Fibroblast of mammary gland (primary cell): Measurements from ENCODE around the gene BBLN.

Source experiments
- DNase-seq: peaks from one replicate; pipeline ENCODE4 v3.0.0-alpha.2; 2010; ENCODE audit warnings: low read depth
- H3K4me3 ChIP-seq: 2 replicates; pipeline ENCODE4 v1.5.1; 2011; ENCODE audit warnings: low read depth, mild to moderate bottlenecking, low read length, moderate library complexity; ENCODE audit not compliant: control insufficient read depth
- TF ChIP-seq, protein P1 (sequence below): conservative IDR thresholded peaks from 2 replicates; pipeline ENCODE4 v1.5.1; 2011; ENCODE audit warnings: low read depth, low read length, inconsistent platforms; ENCODE audit not compliant: control insufficient read depth, insufficient read depth

BBLN gene

GRCh38 chr9:128136816-128137793 is 23.0 kb upstream of the BBLN start:
- no peak overlapping the region for H3K4me3 ChIP-seq
- DNase-seq, result peak; percentile 85
- TF ChIP-seq, protein P1, sequence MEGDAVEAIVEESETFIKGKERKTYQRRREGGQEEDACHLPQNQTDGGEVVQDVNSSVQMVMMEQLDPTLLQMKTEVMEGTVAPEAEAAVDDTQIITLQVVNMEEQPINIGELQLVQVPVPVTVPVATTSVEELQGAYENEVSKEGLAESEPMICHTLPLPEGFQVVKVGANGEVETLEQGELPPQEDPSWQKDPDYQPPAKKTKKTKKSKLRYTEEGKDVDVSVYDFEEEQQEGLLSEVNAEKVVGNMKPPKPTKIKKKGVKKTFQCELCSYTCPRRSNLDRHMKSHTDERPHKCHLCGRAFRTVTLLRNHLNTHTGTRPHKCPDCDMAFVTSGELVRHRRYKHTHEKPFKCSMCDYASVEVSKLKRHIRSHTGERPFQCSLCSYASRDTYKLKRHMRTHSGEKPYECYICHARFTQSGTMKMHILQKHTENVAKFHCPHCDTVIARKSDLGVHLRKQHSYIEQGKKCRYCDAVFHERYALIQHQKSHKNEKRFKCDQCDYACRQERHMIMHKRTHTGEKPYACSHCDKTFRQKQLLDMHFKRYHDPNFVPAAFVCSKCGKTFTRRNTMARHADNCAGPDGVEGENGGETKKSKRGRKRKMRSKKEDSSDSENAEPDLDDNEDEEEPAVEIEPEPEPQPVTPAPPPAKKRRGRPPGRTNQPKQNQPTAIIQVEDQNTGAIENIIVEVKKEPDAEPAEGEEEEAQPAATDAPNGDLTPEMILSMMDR, result no peak

- TF ChIP-seq, protein P1, result no peak
- no peak overlapping the region for H3K4me3 ChIP-seq
- no peak for DNase-seq
Observed at GRCh38 chr9:128138001-128138400, 22.1 kb upstream of the BBLN start.

DNA sequence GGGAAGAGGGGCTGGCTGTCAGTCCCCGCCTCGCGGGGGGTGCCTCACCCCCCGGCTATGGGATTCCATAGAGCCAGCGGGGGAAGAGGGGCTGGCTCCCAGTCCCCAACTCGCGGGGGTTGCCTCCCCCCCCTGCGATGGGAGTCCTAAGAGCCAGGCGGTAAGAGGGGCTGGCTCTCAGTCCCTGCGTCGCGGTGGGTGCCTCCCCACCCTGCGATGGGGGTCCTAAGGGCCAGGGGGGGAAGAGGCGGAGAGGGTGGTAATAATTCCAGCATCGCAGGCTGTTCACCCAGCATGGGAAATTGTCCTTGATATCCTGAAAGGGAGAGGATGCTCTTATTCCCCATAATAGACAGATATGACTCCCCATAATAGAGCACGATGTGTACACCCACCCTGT is 20.4 kb upstream of the BBLN start:
- TF ChIP-seq, protein P1, result no peak
- no peak overlapping the region for H3K4me3 ChIP-seq
- no peak for DNase-seq

DNA sequence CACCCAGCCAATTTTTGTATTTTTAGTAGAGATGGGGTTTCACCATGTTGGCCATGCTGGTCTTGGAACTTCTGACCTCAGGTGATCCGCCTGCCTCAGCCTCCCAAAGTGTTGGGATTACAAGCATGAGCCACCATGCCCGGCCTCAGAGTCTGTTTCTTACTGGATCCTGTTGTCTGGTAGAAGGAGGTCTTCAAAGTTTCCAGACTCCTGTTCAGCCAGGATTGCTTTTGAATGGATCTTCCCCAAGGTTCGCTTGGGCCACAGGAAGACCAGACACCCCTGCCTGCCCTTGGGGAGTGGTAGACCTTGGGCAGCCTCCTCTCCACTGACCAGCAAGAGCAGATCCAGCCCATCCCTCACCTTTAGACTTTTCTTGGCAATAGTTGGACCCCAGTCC is 18.5 kb upstream of the BBLN start:
- DNase-seq, result no peak
- H3K4me3 ChIP-seq, result no peak overlapping the region
- TF ChIP-seq, protein P1, result no peak

DNA sequence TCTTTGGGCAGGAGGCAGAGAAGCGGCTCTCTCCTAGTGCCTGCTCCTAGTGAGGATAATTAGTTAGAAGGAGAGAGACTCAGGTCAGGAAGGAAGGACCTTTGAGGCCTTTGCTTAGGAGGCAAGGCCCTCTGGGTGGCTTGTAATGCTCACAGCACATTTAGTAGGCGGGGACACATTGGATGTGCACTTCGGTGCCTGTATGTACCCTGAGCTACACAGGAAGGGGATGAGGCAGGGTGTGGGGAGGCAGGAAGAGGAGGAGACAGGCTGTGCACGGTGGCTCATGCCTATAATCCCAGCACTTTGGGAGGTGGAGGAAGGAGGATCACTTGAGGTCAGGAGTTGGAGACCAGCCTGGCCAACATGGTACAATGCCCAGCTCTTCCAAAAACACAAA is 18.0 kb upstream of the BBLN start:
- DNase-seq, result no peak
- no peak overlapping the region for H3K4me3 ChIP-seq
- TF ChIP-seq, protein P1, result no peak

DNA sequence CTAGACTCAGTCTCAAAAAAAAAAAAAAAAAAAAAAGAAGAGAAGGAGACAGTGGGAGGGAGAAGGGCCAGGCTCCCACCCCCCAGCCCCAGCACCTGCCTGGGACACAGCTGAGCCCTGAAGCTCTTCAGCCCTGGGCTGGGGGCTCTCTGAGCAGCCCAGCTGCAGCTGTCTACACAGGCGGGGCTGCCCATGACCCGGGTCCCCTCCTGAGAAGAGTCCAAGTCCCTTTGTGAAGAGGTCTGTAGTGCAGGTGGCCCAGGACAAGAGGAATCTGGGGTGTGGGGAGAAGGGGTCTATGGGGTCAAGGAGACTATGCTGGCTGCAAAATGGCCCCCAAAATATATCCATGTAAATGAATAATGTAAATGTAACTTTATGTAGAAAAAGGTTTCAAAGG is 17.5 kb upstream of the BBLN start:
- no peak for DNase-seq
- no peak overlapping the region for H3K4me3 ChIP-seq
- TF ChIP-seq, protein P1, result no peak
